Measurements from ENCODE around the gene PROSER3. TPM values are rescaled to one million over a fixed set of nuclear protein-coding genes. Genes with fewer than 3 reads are reported as not detected.

Gene PROSER3
- total and polyA plus RNA-seq, 2 experiments from 2014 or later = 21.8 to 28.0 TPM

GRCh38 chr19:35710784-35711723, 46.9 kb upstream of the PROSER3 start:
- ATAC-seq (no peak), DNase-seq (ENCODE audit: low spot score) (no peak)
- Histone ChIP-seq H3K36me3 (ENCODE audit: insufficient read depth) (no peaks in the 10 kb centered on the region), H3K4me3 (no peak overlapping the region), H3K4me1 (ENCODE audit: insufficient read depth) (peaks cover 39% of the 10 kb centered on the region), H3F3A (replicated peaks; ENCODE audit: low read depth) (peaks cover 4% of the 10 kb centered on the region; the same call in 1 of the 2 replicates), H3K27ac (ENCODE audit: low read depth) (no peak overlapping the region), H2AFZ (no peak overlapping the region), H3K79me2 (replicated peaks; ENCODE audit: insufficient read depth) (no peaks in the 10 kb centered on the region), H3K9me2 (ENCODE audit: insufficient read depth) (no peaks in the 10 kb centered on the region), H4K20me1 (replicated peaks; ENCODE audit: insufficient read depth) (no peaks in the 10 kb centered on the region; the same call in 1 of the 2 replicates), H3K4me2 (no peak overlapping the region), H3K27me3 (ENCODE audit: insufficient read depth) (no peaks in the 10 kb centered on the region)
- Mint-ChIP-seq H3K4me3 (no peak overlapping the region), H3K27ac (no peak overlapping the region), H3K4me1 (peaks cover 44% of the 10 kb centered on the region), H3K27me3 (ENCODE audit: insufficient read depth, low read depth, poor library complexity) (peaks cover 15% of the 10 kb centered on the region), H3K36me3 (ENCODE audit: low read depth) (peaks cover 3% of the 10 kb centered on the region; the same call in 1 of the 3 replicates), H3K9me3 (no peaks in the 10 kb centered on the region)
- 0 out of 2 replicates have a peak, but pooled peaks have one; percentile 15 for TF ChIP-seq POLR2AphosphoS5 (IDR thresholded peaks at IDR 0.05; ENCODE audit: low read depth)
- TF ChIP-seq ZNF462 (CRISPR knock-in tag; IDR thresholded peaks at IDR 0.05) = no peak
- no peak for TF ChIP-seq JUNB (IDR thresholded peaks at IDR 0.05; ENCODE audit: unreplicated experiment)

Data from GM23338 (cell line).